IPS-18a (cell line): Measurements from ENCODE around the gene TMEM127.

Experiments
- H3K27ac ChIP-seq: one replicate; pipeline ENCODE4 v1.5.1; 2013; ENCODE audit warnings: low read length
- H3K27me3 ChIP-seq: one replicate; pipeline ENCODE4 v1.6.1; 2013; ENCODE audit warnings: mild to moderate bottlenecking, low read length; ENCODE audit not compliant: control insufficient read depth, insufficient read depth
- H3K36me3 ChIP-seq: one replicate; pipeline ENCODE4 v1.6.1; 2013; ENCODE audit warnings: low read depth, low read length; ENCODE audit not compliant: control insufficient read depth
- H3K4me1 ChIP-seq: one replicate; pipeline ENCODE4 v1.6.1; 2013; ENCODE audit warnings: low read depth, low read length; ENCODE audit not compliant: control insufficient read depth
- H3K4me3 ChIP-seq: one replicate; pipeline ENCODE4 v1.5.1; 2013; ENCODE audit warnings: low read length
- H3K9ac ChIP-seq: one replicate; pipeline ENCODE4 v1.6.1; 2013; ENCODE audit warnings: mild to moderate bottlenecking, low read length, moderate library complexity
- H3K9me3 ChIP-seq: one replicate; pipeline ENCODE4 v1.6.1; 2013; ENCODE audit warnings: low read depth, low read length; ENCODE audit not compliant: control insufficient read depth

TMEM127 gene

DNA sequence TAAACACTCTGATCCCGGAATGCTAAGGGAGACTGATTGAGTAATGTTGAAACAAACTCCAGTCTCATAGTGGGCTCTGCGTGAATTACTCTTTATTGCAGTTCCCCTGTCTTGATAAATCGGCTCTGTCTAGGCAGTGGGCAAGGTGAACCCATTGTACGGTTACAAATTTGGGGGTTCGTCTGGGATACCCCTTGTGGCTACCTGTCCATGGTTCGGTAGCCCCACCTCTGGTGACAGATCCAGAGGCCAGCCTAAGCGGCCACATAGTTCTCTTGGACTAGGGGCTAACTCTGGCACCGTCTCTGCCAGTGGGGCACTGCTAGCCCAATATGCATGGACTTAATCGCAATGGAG, 56.1 kb downstream of the TMEM127 start:
- H3K27ac ChIP-seq = peak overlapping the region; percentile 68

DNA sequence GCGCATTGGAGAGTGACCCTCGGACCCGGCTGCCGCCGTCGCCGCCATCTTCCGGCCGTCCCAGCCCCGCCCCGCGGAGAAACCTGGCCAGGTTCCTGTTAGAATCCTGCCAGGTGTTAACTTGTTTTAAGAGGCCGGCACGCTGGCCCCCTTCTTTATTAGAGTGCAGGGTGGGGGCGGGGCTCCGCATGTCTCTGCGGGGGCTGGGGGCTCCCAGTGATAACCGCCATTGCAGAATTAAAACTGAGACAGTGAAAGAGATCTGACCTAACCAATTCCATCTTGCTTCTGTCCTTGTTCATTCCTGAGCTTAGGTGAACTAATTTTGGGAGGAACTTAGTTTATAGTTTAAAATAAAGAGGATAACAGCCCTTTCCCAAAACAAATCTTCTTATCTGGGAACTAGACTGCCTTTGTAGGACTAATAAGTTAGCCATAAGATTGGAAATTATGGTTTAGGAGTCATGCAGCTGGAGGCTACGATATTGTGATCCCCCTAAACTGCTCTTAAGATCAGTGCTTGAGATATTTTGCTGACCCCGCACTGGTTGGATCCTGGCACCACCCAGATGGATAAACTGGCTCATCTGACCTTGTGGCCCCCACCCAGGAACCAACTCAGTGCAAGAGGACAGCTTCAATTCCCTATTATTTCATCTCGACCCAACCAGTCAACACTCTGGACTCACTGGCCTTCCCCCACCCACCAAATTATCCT, 56.6 kb downstream of the TMEM127 start:
- Histone ChIP-seq H3K27ac (peak overlapping the region; percentile 68), H3K9ac (peak overlapping the region; percentile 83), H3K4me1 (peaks cover 25% of the 10 kb centered on the region)

More for the DNA sequence above, 56.1 kb downstream of the TMEM127 start:
- Histone ChIP-seq H3K9ac (peak overlapping the region; percentile 83), H3K27me3 (no peaks in the 10 kb centered on the region), H3K9me3 (no peaks in the 10 kb centered on the region), H3K4me3 (peak overlapping the region; percentile 96), H3K36me3 (peaks cover 4% of the 10 kb centered on the region), H3K4me1 (peaks cover 25% of the 10 kb centered on the region)

DNA sequence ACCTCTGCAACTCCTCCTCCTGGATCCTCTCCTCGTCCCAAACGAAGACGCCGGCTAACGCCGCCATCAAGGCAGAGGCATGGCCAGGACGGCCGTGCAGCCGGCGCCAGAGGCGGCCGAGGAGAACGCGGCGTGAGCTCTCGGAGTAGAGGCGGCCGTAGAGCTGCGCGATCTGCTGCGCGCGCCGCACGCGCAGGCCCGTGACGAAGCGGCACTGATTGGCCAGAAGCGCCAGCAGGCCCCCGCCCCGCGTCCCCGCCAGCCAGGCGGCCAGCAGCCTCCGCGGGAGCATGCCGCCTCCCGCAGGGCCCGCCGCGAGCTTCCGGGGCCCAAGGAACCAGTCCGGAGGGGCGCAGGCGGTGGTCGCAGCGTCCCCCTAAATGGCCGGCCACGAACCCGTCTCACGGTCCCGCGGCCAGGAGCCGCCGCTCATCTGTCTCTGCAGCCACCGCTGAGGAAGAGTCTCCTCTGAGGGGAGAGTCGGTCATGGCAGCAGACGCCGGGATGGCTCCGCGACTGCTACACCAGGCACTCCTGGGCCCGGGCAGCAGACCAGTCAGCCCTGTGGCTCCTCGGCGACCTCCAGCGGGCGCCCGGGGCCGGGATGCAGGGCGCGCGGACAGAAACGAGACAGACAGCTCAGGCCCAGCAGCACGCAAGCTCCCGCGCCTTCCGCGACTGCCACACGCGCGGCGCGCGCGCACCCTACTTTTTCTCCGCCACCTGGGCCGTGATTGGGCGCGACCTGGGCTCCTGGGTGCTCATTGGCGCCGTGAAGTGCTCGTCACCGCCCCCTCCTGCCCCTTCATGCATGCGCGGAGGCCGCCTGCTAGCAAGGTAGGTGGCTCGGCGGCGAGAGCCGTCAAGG, 57.4 kb downstream of the TMEM127 start, which contains the start of gene STARD7:
STARD7 (minus strand) TSS at position 685 of the 868 bp plus-strand sequence; CDS start at position 292, 393 bp downstream.
- H3K27ac ChIP-seq = peak within 1 kb of the TSS; percentile 68
- H3K36me3 ChIP-seq = peaks cover 4% of the 10 kb centered on the region
- H3K9me3 ChIP-seq = no peaks in the 10 kb centered on the region
- peak within 1 kb of the TSS; percentile 96 for H3K4me3 ChIP-seq
- H3K27me3 ChIP-seq = no peaks in the 10 kb centered on the region
- H3K9ac ChIP-seq = peak within 1 kb of the TSS; percentile 83
- peaks cover 25% of the 10 kb centered on the region for H3K4me1 ChIP-seq

More for the DNA sequence above, 56.6 kb downstream of the TMEM127 start:
- Histone ChIP-seq H3K4me3 (peak overlapping the region; percentile 96), H3K36me3 (peaks cover 4% of the 10 kb centered on the region), H3K9me3 (no peaks in the 10 kb centered on the region), H3K27me3 (no peaks in the 10 kb centered on the region)

GRCh38 chr2:96207774-96208142, 58.0 kb downstream of the TMEM127 start:
- H3K27me3 ChIP-seq = no peaks in the 10 kb centered on the region

DNA sequence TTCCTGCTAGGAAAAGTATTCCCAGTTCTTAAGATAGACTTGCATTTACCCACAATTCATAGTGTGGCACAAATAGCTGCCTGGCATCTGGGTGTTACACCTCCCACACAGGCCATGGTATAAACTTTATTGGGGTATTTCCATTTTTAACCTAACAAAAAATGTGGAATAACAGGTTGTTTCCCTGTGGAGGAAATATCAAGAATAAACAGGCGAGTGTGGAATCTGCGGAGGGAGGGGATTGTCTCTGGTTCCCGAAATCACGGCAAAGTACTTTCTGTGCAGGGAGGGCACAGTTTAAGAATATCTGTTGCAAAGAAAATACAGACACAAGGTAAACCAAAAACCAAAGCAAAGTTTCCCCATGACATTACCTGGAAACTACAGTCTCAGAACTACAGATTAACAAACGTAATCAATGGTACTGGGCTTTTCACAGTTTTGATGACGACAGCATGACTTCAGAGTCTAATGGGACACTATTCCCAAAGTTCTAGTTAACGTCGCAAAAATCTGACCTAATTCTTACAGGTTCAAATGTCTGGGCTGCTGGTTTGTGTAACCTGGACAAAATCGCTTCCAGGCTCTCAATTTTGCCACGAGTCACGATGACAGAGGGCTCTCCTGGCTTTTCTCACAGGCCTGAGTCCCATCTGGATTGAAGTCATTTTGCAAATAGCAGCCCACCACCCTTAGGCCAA, 58.6 kb downstream of the TMEM127 start:
- H3K9ac ChIP-seq = peak overlapping the region; percentile 83
- no peaks in the 10 kb centered on the region for H3K9me3 ChIP-seq
- peaks cover 25% of the 10 kb centered on the region for H3K4me1 ChIP-seq
- H3K27ac ChIP-seq = peak overlapping the region; percentile 4
- H3K4me3 ChIP-seq = peak overlapping the region; percentile 96
- H3K36me3 ChIP-seq = peaks cover 4% of the 10 kb centered on the region
- no peaks in the 10 kb centered on the region for H3K27me3 ChIP-seq

More at GRCh38 chr2:96207774-96208142, 58.0 kb downstream of the TMEM127 start:
- Histone ChIP-seq H3K27ac (peak overlapping the region; percentile 4), H3K9me3 (no peaks in the 10 kb centered on the region), H3K4me1 (peaks cover 25% of the 10 kb centered on the region), H3K9ac (peak overlapping the region; percentile 83), H3K36me3 (peaks cover 4% of the 10 kb centered on the region), H3K4me3 (peak overlapping the region; percentile 96)

DNA sequence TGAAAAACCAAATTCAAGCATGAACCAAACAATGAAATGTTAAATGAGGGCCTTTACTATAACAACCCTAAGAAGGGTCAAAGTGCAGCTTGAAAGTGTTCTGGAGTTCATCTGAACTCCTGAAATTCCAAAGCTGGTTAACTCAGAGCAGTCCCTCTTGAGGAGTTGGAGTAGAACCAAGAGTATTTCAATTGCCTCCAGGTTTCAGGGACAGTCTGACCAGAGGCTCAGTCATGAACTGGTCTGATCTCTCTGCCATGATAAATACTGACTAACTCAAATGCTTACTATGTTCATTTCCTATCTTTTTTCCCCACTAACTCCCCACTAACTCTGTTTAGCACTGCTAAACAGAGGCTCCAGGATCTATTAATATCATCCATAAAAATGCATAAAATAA, 59.9 kb downstream of the TMEM127 start:
- H3K27me3 ChIP-seq = no peaks in the 10 kb centered on the region
- H3K4me3 ChIP-seq = no peak overlapping the region
- H3K9ac ChIP-seq = no peak overlapping the region
- peaks cover 25% of the 10 kb centered on the region for H3K4me1 ChIP-seq
- peaks cover 4% of the 10 kb centered on the region for H3K36me3 ChIP-seq
- H3K9me3 ChIP-seq = no peaks in the 10 kb centered on the region
- no peak overlapping the region for H3K27ac ChIP-seq

DNA sequence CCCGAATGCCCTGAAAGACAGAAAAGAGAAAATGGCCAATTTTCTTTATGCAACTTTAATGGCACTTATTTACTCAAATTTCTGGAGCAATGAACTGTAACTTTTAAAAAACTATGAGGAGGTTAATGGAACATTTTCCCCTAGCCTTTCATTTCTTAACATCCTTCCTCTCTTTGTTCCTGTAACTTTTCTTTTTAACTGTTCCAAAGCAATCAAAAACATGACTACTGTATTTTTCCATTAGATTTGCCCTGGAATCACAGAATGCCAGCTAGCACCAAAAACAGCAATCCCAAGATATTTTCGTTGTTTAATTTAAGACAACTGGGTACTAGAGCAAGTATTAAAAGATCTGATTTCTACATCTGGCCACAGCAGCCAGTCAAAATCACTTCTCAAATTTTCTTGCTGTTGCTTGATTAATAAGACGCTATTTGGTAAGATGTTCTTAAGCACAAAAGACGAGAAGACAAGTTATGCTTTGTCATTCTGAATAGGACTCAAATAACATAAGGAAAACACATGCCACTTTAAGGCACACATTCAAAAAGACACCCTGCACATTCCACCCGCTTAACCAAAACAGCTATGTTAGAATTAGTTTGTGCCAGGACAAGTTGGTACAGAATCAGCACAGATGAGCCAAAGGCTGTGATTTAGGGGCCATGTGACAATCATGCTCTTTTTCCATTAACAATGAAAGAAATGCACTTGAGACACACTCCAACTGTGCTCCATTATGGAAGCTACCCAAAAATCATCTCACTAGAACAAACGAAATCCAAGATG, 60.8 kb downstream of the TMEM127 start:
- no peaks in the 10 kb centered on the region for H3K27me3 ChIP-seq
- no peaks in the 10 kb centered on the region for H3K9me3 ChIP-seq
- no peak overlapping the region for H3K27ac ChIP-seq
- H3K9ac ChIP-seq = no peak overlapping the region
- peaks cover 4% of the 10 kb centered on the region for H3K36me3 ChIP-seq
- peaks cover 25% of the 10 kb centered on the region for H3K4me1 ChIP-seq
- no peak overlapping the region for H3K4me3 ChIP-seq

DNA sequence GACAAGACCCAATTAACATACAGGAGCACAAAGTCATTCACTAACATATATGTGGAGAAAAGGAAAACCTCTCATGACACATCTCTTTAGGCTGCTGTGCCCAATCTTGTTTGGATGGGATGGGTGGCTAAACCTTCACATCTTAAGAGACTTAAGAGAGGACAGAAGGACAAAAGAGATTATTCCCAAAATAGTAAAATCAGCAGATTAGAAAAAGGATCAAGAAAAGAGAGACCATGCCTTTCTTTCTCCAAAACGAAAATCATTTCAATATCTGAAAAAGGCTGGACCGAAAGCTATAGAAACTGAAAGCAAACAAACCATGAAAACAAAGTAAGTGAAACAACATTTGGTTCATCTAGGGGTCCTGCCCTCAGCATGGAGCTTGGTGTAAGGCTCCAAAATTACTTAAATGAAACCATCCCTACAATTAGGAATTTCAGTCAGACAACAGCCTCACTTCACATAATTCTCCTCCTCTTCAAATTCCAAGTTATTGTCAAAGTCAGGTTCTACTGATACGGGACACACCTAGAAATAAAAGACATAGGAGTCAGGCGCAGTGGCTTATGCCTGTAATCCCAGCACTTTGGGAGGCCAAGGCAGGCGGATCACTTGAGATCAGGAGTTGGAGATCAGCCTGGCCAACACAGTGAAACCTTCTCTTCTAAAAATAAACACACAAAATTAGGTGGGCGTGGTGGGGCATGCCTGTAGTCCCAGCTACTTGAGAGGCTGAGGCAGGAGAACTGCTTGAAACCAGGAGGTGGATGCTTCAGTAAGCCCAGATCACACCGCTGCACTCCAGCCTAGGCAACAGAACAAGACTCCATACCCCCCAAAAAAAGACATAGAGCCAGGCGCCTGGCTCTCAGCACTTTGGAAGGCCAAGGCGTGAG, 62.4 kb downstream of the TMEM127 start:
- Histone ChIP-seq H3K9me3 (no peaks in the 10 kb centered on the region), H3K36me3 (peaks cover 8% of the 10 kb centered on the region), H3K9ac (no peak overlapping the region), H3K4me1 (peaks cover 22% of the 10 kb centered on the region), H3K27me3 (no peaks in the 10 kb centered on the region), H3K4me3 (no peak overlapping the region), H3K27ac (no peak overlapping the region)

DNA sequence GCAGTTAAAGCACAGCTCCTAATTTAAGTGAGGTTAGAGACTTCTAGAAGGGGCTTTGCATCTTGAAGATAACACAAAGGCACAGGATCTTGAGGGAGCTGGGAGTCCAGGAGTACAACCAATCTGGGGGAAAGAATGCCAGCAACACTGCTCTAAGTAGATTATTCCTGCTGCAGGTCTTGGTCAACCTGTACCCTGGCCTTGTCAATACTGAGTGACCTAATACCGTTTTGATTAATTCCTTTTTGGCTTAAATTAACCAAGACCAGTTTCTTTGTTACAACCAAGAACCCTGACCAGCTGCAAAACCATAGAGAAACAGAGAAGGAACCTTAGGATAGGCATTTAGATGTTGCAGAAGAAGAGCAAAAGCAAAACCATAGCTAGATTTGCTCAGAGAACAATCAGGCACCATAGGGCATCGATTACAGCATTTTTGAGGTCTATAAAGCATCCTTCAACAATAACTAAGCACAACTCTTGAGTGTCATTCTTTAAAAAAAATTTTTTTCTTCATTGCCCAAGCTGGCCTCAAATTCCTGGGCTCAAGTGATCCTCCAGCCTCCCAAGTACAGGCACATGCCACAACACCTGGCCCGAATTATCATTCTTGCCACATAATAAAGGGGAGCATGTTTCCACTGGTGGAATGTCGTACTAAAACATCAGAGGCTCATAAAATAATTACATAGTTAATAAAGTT, 63.5 kb downstream of the TMEM127 start:
- Histone ChIP-seq H3K4me1 (peaks cover 22% of the 10 kb centered on the region), H3K9ac (no peak overlapping the region), H3K36me3 (peaks cover 8% of the 10 kb centered on the region), H3K4me3 (no peak overlapping the region), H3K27ac (no peak overlapping the region), H3K9me3 (no peaks in the 10 kb centered on the region), H3K27me3 (no peaks in the 10 kb centered on the region)

DNA sequence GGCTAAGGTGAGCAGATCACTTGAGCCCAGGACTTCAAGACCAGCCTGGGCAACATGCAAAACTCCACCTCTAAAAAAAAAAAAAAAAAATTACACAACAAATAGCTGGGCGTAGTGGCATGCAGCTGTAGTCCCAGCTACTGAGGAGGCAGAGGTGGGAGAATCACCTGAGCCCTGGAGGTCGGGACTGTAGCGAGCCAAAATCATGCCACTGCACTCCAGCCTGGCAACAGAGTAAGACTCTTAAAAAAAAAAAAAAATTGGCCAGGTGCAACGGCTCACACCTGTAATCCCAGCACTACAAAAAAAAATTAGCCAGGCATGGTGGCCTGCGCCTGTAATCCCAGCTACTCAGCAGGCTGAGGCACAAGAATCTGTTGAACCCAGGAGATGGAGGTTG, 64.5 kb downstream of the TMEM127 start:
- no peak overlapping the region for H3K27ac ChIP-seq
- H3K9me3 ChIP-seq = no peaks in the 10 kb centered on the region
- H3K27me3 ChIP-seq = no peaks in the 10 kb centered on the region
- H3K9ac ChIP-seq = no peak overlapping the region
- no peak overlapping the region for H3K4me3 ChIP-seq
- peaks cover 16% of the 10 kb centered on the region for H3K4me1 ChIP-seq
- H3K36me3 ChIP-seq = peaks cover 4% of the 10 kb centered on the region
